ENCODE measurements around the gene GDPD5. TPM values are rescaled to one million over a fixed set of nuclear protein-coding genes. Genes with fewer than 3 reads are reported as not detected.

Gene GDPD5
- total RNA-seq, 1 donor from 2014 or later = 4.4 TPM

DNA sequence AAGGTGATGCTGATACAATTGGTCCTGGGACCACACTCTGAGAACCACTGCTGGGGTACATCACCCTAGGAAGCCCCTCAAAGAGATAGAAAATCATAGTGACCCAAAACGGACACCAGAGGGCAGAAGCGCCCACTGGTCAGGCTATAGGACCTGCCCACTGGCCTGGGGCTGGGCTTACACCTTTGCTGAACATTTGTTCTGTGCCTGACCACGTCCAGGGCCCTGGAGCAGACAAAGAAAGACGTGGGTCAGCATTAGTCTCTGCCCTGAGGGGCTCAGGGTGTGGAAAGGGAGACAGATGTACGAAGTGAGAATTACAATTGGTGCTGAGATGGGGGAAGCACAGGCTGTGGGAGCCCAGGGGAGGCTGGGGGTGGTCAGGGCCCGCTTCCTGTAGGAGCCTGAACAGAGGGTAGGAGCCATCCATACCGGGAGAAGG is 21.9 kb upstream of the GDPD5 start:
- no peak overlapping the region for H3K4me3 ChIP-seq
- intact Hi-C loops (cut with micrococcal nuclease) = no loop called here

DNA sequence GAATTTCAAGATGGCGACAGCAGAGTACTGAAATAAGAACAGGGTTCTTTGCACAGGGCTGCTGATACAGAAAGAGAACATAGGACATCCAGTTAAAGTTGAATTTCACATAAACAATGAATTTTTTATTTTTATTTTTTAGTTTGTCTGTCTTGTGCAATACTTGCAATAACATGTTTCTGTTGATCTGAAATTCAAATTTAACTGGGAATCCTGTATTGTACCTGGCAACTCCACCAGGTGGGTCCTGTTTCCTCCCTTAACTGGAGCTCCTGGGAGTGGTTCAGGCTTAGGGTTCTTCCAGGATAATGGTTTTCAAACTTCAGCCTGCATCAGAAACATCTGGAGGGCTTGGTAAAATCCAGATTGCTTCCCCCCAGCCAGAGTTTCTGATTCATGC is 21.4 kb upstream of the GDPD5 start:
- H3K27me3 ChIP-seq (ENCODE audit: low read depth) = no peaks in the 10 kb centered on the region
- TF ChIP-seq CTCF (IDR thresholded peaks at IDR 0.05; ENCODE audit: borderline replicate concordance) = no peak
- no peaks in the 10 kb centered on the region for H3K9me3 ChIP-seq (replicated peaks)
- DNase-seq = no peak
- intact Hi-C loops (cut with micrococcal nuclease) = no loop called here
- peaks cover 6% of the 10 kb centered on the region for H3K4me1 ChIP-seq
- H3K36me3 ChIP-seq = no peaks in the 10 kb centered on the region
- H3K27ac ChIP-seq (replicated peaks) = no peak overlapping the region
- no peak overlapping the region for H3K4me3 ChIP-seq

More for the DNA sequence above, 21.9 kb upstream of the GDPD5 start:
- no peaks in the 10 kb centered on the region for H3K36me3 ChIP-seq
- peaks cover 6% of the 10 kb centered on the region for H3K4me1 ChIP-seq
- TF ChIP-seq CTCF (IDR thresholded peaks at IDR 0.05; ENCODE audit: borderline replicate concordance) = peak; percentile 91
- no peaks in the 10 kb centered on the region for H3K27me3 ChIP-seq (ENCODE audit: low read depth)
- peak; percentile 61 for DNase-seq
- H3K9me3 ChIP-seq (replicated peaks) = no peaks in the 10 kb centered on the region
- no peak overlapping the region for H3K27ac ChIP-seq (replicated peaks)

DNA sequence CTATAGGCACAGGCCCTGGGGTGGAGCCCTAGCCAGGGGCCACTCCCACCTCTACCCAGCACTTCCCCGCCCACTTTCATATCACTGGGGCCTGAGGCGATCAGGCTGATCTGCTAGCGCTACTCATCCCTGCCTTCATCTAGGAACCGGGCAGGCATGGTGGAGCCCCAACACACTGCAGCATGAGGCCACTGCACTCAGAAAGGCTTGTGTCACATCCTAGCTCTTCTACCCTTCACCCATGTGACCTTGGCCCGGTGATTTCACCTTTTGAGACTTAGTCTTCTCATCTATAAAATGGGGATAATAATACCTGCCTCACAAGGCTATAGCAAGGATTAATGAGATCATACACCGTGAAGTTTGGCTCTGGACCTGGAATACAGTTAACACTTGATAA is 18.1 kb upstream of the GDPD5 start:
- no peak for TF ChIP-seq CTCF (IDR thresholded peaks at IDR 0.05; ENCODE audit: borderline replicate concordance)
- intact Hi-C loops (cut with micrococcal nuclease) = no loop called here

DNA sequence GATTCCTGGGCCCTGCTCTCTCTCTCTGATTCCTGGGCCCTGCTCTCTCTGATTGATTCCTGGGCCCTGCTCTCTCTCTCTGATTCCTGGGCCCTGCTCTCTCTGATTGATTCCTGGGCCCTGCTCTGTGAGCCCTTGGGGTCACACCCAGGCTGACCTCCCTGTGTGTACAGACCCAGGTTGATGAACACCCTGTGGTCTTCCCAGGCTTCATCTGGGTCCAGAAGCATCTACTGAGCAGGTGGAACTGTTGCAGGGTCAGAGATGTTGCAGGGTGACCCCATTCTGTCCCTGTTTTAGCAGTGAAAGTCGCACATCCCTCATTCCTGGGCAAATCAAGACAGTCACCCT is 16.3 kb upstream of the GDPD5 start:
- intact Hi-C loops (cut with micrococcal nuclease) = no loop called here
- Histone ChIP-seq H3K4me1 (no peaks in the 10 kb centered on the region), H3K36me3 (no peaks in the 10 kb centered on the region), H3K4me3 (no peak overlapping the region), H3K27ac (replicated peaks) (no peak overlapping the region), H3K27me3 (ENCODE audit: low read depth) (no peaks in the 10 kb centered on the region), H3K9me3 (replicated peaks) (no peaks in the 10 kb centered on the region)
- TF ChIP-seq CTCF (IDR thresholded peaks at IDR 0.05; ENCODE audit: borderline replicate concordance) = no peak
- no peak for DNase-seq

More for the DNA sequence above, 18.1 kb upstream of the GDPD5 start:
- no peak overlapping the region for H3K4me3 ChIP-seq
- no peaks in the 10 kb centered on the region for H3K36me3 ChIP-seq
- no peaks in the 10 kb centered on the region for H3K9me3 ChIP-seq (replicated peaks)
- no peaks in the 10 kb centered on the region for H3K27me3 ChIP-seq (ENCODE audit: low read depth)
- H3K4me1 ChIP-seq = peaks cover 6% of the 10 kb centered on the region
- H3K27ac ChIP-seq (replicated peaks) = no peak overlapping the region
- DNase-seq = no peak

- intact Hi-C loops (cut with micrococcal nuclease) = no loop called here
Measured at GRCh38 chr11:75541193-75542087, 15.7 kb upstream of the GDPD5 start.

More at GRCh38 chr11:75541193-75542087, 15.7 kb upstream of the GDPD5 start:
- Histone ChIP-seq H3K36me3 (no peaks in the 10 kb centered on the region), H3K27ac (replicated peaks) (no peak overlapping the region), H3K27me3 (ENCODE audit: low read depth) (no peaks in the 10 kb centered on the region), H3K4me3 (no peak overlapping the region), H3K4me1 (no peaks in the 10 kb centered on the region), H3K9me3 (replicated peaks) (no peaks in the 10 kb centered on the region)
- no peak for TF ChIP-seq CTCF (IDR thresholded peaks at IDR 0.05; ENCODE audit: borderline replicate concordance)
- no peak for DNase-seq
